ENCODE data around the gene DCD. TPM values are rescaled to one million over a fixed set of nuclear protein-coding genes. Genes with fewer than 3 reads are reported as not detected.

Gene DCD
- total RNA-seq, 3 donors from 2014 or later = not detected

DNA sequence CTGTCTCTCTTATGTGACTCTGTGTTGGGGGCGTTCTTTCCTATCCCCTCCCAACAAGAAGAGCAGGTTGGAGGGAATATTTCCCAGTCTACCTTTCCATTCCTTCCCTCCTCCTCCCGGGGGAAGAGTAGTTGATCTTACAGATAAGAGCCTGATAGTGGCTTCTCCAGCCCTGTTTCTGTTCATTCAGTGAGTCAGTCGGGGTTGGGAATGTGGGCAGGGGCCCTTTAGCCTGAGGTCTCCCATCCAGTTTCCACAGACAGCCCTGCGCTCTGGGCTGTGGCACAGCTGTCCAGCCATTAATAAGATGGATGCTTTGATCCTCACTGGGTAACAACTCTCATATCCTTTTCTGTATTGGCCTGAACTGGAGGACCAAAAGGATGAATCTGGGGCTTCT, 41.6 kb downstream of the DCD start:
- Mint-ChIP-seq H3K9me3 (no peaks in the 10 kb centered on the region), H3K4me1 (ENCODE audit: low read depth) (peaks cover 2% of the 10 kb centered on the region), H3K27me3 (ENCODE audit: low read depth) (peaks cover 6% of the 10 kb centered on the region), H3K36me3 (ENCODE audit: insufficient read depth) (no peaks in the 10 kb centered on the region), H3K4me3 (no peak overlapping the region)
- no peak for DNase-seq
- no peak for ATAC-seq

DNA sequence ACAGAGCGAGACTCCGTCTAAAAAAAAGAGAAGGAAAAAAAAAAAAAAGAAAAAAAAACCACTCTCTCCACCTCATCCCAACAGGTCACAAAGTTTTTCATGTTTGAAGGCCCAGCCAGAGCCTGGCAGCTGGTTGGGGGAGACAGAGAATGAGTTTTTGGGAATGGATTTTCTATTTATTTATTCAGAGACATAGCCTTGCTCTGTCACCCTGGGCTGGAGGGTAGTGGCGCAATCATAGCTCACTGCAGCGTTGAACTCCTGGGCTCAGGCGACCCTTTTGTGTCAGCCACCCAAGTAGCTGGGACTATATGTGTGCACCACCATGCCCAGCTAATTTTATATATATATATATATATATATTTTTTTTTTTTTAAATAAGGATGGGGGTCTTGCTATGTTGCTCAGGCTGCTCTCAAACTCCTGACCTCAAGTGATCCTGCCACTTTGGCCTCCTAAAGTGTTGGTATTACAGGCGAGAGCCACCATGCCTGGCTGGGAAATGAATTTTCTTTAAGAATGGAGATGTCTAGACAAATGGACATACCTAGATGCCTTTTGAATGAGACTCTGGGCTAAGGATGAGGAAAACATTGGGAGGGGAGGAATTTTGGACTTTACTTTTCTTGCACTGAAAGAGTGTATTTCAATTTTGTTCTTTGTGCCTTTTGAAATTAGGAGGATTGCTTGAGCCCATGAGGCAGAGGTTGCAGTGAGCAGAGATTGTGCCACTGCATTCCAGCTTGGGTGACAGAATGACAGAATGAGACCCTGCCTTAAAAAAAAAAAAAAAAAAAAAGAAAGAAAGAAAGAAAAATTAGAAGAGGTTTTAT, 42.8 kb downstream of the DCD start:
- H3K36me3 Mint-ChIP-seq (ENCODE audit: insufficient read depth) = no peaks in the 10 kb centered on the region

DNA sequence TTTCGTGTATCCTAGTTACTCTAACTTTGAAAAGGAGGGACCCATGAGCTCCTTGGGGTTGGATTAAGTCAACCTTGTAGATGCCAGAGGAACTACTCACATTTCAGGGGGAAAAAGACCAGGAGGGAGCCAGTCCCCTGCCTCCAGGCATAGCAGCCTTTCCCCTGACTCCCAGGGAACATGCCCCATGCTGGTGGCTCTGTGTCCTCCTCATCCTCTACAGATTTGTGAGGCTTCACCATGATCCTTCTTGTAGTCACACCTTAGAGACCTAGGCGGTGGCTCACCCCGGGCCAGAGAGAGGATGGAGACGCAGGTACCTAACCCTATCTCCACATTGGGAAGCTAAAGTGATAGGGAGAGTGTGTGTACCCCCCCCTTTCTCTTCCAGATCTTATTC, 43.7 kb downstream of the DCD start:
- ATAC-seq = no peak
- Mint-ChIP-seq H3K36me3 (ENCODE audit: insufficient read depth) (no peaks in the 10 kb centered on the region), H3K4me1 (ENCODE audit: low read depth) (peaks cover 2% of the 10 kb centered on the region), H3K9me3 (no peaks in the 10 kb centered on the region), H3K27me3 (ENCODE audit: low read depth) (peaks cover 4% of the 10 kb centered on the region), H3K4me3 (no peak overlapping the region)
- no peak for DNase-seq

More for the DNA sequence above, 42.8 kb downstream of the DCD start:
- Mint-ChIP-seq H3K27me3 (ENCODE audit: low read depth) (peaks cover 4% of the 10 kb centered on the region), H3K9me3 (no peaks in the 10 kb centered on the region), H3K4me3 (no peak overlapping the region), H3K4me1 (ENCODE audit: low read depth) (peaks cover 2% of the 10 kb centered on the region)
- ATAC-seq (no peak), DNase-seq (no peak)

DNA sequence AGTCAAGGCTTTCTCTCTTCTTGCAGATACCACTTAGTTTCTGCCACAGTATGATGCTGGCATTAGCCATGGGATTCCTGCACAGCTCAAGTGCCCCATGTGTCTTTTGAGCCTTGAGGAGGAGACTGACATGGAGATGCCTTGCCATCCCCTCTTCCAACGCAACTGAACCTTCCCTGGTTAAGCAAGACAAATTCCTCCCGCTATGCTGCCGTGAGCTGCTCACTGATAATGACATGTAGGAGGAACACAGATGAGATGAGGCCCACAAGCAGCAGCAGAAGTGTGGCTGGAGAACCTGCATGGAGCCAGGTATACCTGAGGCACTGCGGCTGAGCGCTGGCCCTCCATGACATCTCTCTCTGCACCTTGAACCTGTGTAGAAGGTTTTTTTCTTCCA, 44.3 kb downstream of the DCD start:
- no peaks in the 10 kb centered on the region for H3K36me3 Mint-ChIP-seq (ENCODE audit: insufficient read depth)
- H3K9me3 Mint-ChIP-seq = no peaks in the 10 kb centered on the region
- H3K4me3 Mint-ChIP-seq = no peak overlapping the region
- peaks cover 2% of the 10 kb centered on the region for H3K4me1 Mint-ChIP-seq (ENCODE audit: low read depth)
- DNase-seq (no peak), ATAC-seq (no peak)
- H3K27me3 Mint-ChIP-seq (ENCODE audit: low read depth) = peaks cover 4% of the 10 kb centered on the region

DNA sequence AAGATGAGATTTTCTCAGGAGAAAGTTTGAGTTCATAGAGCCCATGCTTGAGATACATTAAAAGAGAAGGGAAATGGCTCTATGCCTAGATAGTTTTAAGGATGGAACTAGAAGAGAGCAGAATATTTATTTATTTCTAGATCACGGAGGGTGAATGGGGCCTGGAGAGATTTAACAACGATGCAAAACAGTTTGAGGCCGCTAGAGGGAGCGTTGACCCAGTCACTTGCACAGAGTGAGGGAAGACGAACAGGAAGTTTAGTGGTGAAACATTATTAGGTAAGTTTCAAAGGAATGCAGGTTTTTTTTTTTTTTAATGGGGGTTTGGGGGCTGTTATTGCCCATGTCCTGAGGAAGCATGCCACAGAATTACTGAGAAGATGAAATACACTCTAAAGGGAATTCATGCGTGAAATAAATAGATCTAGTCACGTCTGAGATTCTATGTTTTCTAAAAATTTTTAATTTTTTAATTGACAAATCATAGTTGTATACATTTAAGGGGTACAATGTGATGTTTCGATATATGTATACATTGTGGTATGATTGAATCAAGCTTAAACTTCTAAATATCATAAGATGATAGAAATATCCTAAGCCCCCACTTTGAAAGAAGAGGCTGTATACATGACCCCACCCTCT, 44.9 kb downstream of the DCD start:
- Mint-ChIP-seq H3K9me3 (no peaks in the 10 kb centered on the region), H3K4me1 (ENCODE audit: low read depth) (peaks cover 2% of the 10 kb centered on the region), H3K36me3 (ENCODE audit: insufficient read depth) (no peaks in the 10 kb centered on the region), H3K27me3 (ENCODE audit: low read depth) (peaks cover 4% of the 10 kb centered on the region), H3K4me3 (no peak overlapping the region)
- peak; percentile 53 for DNase-seq
- peak; percentile 79 to 87 for ATAC-seq

DNA sequence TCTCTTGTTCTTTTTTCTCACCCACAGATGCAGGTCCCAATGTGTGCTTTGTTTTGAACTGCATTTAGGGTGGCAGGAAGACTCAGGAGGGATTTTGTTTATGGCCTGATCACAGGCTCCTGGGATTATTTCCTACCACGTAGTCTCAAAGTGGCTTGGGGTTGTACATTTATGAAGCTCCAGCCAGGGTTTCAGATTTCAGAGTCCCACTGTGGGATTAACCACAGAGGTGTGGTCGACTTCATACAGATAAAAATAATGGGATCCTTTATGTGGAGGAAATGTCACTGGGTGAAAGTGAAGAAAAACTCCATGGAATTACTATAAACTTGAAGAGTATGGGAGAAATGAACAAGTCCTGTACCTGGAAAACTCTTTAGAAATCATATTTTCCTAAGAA, 45.5 kb downstream of the DCD start:
- no peaks in the 10 kb centered on the region for H3K36me3 Mint-ChIP-seq (ENCODE audit: insufficient read depth)
- peaks cover 4% of the 10 kb centered on the region for H3K27me3 Mint-ChIP-seq (ENCODE audit: low read depth)
- H3K9me3 Mint-ChIP-seq = no peaks in the 10 kb centered on the region
- DNase-seq = no peak
- no peak overlapping the region for H3K4me3 Mint-ChIP-seq
- ATAC-seq = no peak
- H3K4me1 Mint-ChIP-seq (ENCODE audit: low read depth) = peaks cover 2% of the 10 kb centered on the region

DNA sequence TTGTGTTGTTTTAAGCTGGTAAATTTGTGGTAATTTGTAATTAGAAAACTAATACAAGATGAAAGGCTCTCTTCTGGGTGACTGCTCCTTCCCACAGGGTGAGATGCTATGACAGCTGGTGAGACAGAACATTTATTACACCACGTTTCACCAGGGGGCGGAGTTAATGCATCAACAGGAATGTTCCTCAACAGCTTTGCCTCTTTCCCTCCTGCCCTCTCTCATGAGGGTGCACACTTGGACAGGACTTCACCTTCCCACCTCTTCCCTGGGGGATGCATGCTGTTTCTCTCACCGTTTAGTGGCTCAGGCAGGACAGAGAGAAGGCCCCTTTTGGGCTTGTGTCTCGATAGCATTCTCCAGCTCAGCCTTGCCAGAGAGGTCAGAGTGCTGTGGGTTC, 46.3 kb downstream of the DCD start:
- ATAC-seq (no peak), DNase-seq (no peak)
- H3K4me3 Mint-ChIP-seq = no peak overlapping the region
- peaks cover 2% of the 10 kb centered on the region for H3K4me1 Mint-ChIP-seq (ENCODE audit: low read depth)
- H3K36me3 Mint-ChIP-seq (ENCODE audit: insufficient read depth) = no peaks in the 10 kb centered on the region
- peaks cover 3% of the 10 kb centered on the region for H3K27me3 Mint-ChIP-seq (ENCODE audit: low read depth)
- H3K9me3 Mint-ChIP-seq = no peaks in the 10 kb centered on the region

DNA sequence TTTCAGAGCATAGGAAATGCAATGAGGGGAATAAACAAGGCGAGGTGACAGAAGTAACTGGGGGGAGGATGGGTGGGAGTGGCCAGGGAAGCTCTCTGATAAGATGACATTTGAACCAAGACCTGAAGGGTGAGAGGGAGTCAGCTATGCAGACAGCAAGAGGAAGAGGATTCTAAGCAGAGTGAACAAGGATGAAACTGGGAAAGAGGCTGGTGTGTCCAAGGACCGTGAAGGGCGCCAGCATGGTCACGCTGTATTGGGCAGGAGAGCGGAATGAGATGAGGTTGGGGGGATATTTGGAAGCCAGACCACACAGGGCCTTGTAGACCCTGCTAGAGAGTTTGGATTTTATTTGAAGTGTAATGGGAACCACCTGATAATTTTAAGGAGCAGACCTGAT, 49.2 kb downstream of the DCD start:
- Mint-ChIP-seq H3K9me3 (no peaks in the 10 kb centered on the region), H3K36me3 (ENCODE audit: insufficient read depth) (no peaks in the 10 kb centered on the region), H3K4me3 (no peak overlapping the region), H3K4me1 (ENCODE audit: low read depth) (peaks cover 7% of the 10 kb centered on the region), H3K27me3 (ENCODE audit: low read depth) (peaks cover 10% of the 10 kb centered on the region)
- no peak for ATAC-seq
- DNase-seq = no peak

DNA sequence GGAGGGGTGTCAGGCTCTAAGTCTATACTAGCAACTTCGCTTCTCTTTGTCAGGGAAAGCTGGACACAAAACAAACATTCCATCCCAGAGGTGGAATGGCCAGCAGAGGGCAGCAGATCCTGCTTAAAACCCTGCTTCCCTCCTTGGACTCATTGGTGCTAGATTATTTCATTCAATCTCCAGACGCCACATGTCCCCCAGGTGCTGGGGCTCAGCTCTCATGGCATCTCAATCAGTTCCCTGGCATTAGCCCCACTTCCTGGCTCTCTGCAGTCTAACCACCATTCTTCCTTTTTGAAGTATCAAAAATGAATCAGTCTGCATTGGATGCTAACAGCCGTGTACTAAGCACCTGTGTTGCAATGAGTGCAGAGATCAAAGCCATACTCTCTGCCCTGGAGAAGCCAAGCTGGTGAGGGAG, 51.6 kb downstream of the DCD start:
- Mint-ChIP-seq H3K4me1 (ENCODE audit: low read depth) (peaks cover 5% of the 10 kb centered on the region), H3K36me3 (ENCODE audit: insufficient read depth) (no peaks in the 10 kb centered on the region), H3K27me3 (ENCODE audit: low read depth) (peaks cover 16% of the 10 kb centered on the region), H3K4me3 (no peak overlapping the region), H3K9me3 (no peaks in the 10 kb centered on the region)
- ATAC-seq (peak; percentile 63 to 70), DNase-seq (peak; percentile 46)

DNA sequence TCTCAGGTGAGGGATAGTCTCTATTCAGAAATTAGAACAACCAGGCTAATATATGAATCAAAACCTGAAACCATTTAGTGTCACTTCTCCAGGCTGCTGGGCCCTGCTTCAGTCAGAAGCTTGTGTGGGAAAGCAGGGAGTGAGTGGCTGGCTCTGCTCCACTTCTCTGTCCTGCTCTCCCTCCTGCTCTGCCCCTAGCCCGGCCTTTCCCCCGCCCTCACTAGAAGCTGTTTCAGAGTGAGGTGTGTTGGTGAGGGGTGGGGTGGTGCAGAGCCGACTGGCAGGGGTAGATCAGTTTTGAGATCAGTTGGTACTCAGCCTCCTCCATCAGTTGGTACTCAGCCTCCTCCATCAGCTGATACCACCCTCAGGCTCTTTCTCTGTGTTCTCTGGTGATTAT, 52.7 kb downstream of the DCD start:
- no peaks in the 10 kb centered on the region for H3K9me3 Mint-ChIP-seq
- H3K36me3 Mint-ChIP-seq (ENCODE audit: insufficient read depth) = no peaks in the 10 kb centered on the region
- H3K4me3 Mint-ChIP-seq = no peak overlapping the region
- H3K4me1 Mint-ChIP-seq (ENCODE audit: low read depth) = peaks cover 5% of the 10 kb centered on the region
- peaks cover 27% of the 10 kb centered on the region for H3K27me3 Mint-ChIP-seq (ENCODE audit: low read depth)
- ATAC-seq = no peak
- DNase-seq = no peak

Other genes with a start within 250 kb of the DCD start
- gene ITGA5, start 229.1 kb downstream of the DCD start, total RNA-seq = 10 to 100 TPM in 2 of 3 donors, 1 to 10 TPM in 1; 9.3 to 16.4 (median 12.4) TPM
- gene GTSF1, start 174.8 kb downstream of the DCD start, total RNA-seq = 10 to 100 TPM in 1 of 3 donors, 1 to 10 TPM in 2; 2.5 to 11.6 (median 7.9) TPM
- gene NCKAP1L, start 150.6 kb downstream of the DCD start, total RNA-seq = 10 to 100 TPM; 60.5 to 83.7 (median 79.9) TPM
- gene PDE1B, start 98.8 kb downstream of the DCD start, total RNA-seq = 1 to 10 TPM; 6.9 to 8.7 (median 7.9) TPM
- not detected for gene PPP1R1A, start 59.7 kb downstream of the DCD start, total RNA-seq
- not detected for gene LACRT, start 13.5 kb downstream of the DCD start, total RNA-seq
- 1 to 10 TPM in 1 of 3 donors, under 1 TPM in 1, not detected in 1; 0.63 to 1.2 TPM for gene MUCL1, start 206.2 kb upstream of the DCD start, total RNA-seq

All from activated T-cell treated with anti-CD3 and anti-CD28 coated beads, Interleukin-2, amount 50 U/mL, for 4 hours (primary cell).